Spleen (tissue), 11 donors: Measurements from ENCODE around the gene NR3C2. TPM values are rescaled to one million over a fixed set of nuclear protein-coding genes. Genes with fewer than 3 reads are reported as not detected.

ENCODE experiments used
- DNase-seq: peaks from one replicate; pipeline ENCODE4 v3.0.0-alpha.2; 2020
- H3K27ac ChIP-seq, 8 donors: fragments of 200-600 bp; sonication (generic) in 7 of 8; 1 replicate in 4 of 8; 2 replicates in 4 of 8; pipeline versions ENCODE4 v1.5.0 to v1.8.0; 2016 to 2021; ENCODE audit warnings: inconsistent platforms in 4 of 8, mild to moderate bottlenecking in 4 of 8, moderate library complexity in 1 of 8
- H3K27me3 ChIP-seq, 7 donors: fragments of 200-600 bp; sonication (generic) in 6 of 7; replicated peaks in 1 of 7; 1 replicate in 4 of 7; 2 replicates in 3 of 7; pipeline versions ENCODE4 v1.5.0 to v1.8.0; 2016 to 2021; ENCODE audit warnings: inconsistent platforms in 3 of 7, mild to moderate bottlenecking in 1 of 7
- H3K36me3 ChIP-seq, 6 donors: fragments of 200-600 bp; sonication (generic) in 5 of 6; 1 replicate in 4 of 6; 2 replicates in 2 of 6; pipeline versions ENCODE4 v1.5.0 to v1.8.0; 2016 to 2021; ENCODE audit warnings: inconsistent platforms in 2 of 6
- H3K4me1 ChIP-seq, 6 donors: fragments of 200-600 bp; sonication (generic) in 5 of 6; 1 replicate in 3 of 6; 2 replicates in 3 of 6; pipeline versions ENCODE4 v1.5.0 to v1.8.0; 2016 to 2021; ENCODE audit warnings: inconsistent platforms in 3 of 6
- H3K4me3 ChIP-seq, 8 donors: fragments of 200-600 bp; sonication (generic) in 7 of 8; 1 replicate in 4 of 8; 2 replicates in 4 of 8; pipeline versions ENCODE4 v1.5.0 to v1.8.0; 2016 to 2021; ENCODE audit warnings: inconsistent platforms in 4 of 8, mild to moderate bottlenecking in 4 of 8, moderate library complexity in 2 of 8
- H3K9me3 ChIP-seq, 8 donors: fragments of 200-600 bp; sonication (generic) in 7 of 8; 1 replicate in 4 of 8; 2 replicates in 4 of 8; pipeline versions ENCODE4 v1.5.0 to v1.8.0; 2016 to 2021; ENCODE audit warnings: inconsistent platforms in 4 of 8
- CTCF ChIP-seq, 11 experiments: fragments of 200-600 bp in 7 of 11; fragments of 450-650 bp in 4 of 11; sonication (generic) in 4 of 11; IDR thresholded peaks in 8 of 11; conservative IDR thresholded peaks in 3 of 11; 1 replicate in 7 of 11; 2 replicates in 4 of 11; pipeline versions ENCODE4 v1.4.0 to v1.8.0; 2016 to 2021; ENCODE audit warnings: antibody characterized with exemption in 11 of 11, inconsistent platforms in 4 of 11, mild to moderate bottlenecking in 1 of 11
- POLR2A ChIP-seq, 3 donors: fragments of 450-650 bp; IDR thresholded peaks; one replicate each; pipeline ENCODE4 v1.5.1; 2017; ENCODE audit warnings: antibody characterized with exemption in 3 of 3, mild to moderate bottlenecking in 1 of 3
- POLR2AphosphoS5 ChIP-seq, 3 donors: sonication (generic); formaldehyde crosslinking; IDR thresholded peaks; one replicate each; pipeline ENCODE4 v1.5.1; 2017; ENCODE audit warnings: antibody characterized with exemption in 3 of 3
- WGBS, 5 donors: extraction: QIAGEN DNeasy Blood & Tissue Kit in 3 of 5; methylation state at CpG; one replicate each; pipeline versions ENCODE4 v1.1.5 to v1.1.7; 2013 to 2018; 5-methylcytosine and 5-hydroxymethylcytosine counted together
- intact Hi-C: fragments of 100-400 bp; cut with DNase I; formaldehyde crosslinking; loops from one replicate; pipeline ENCODE4 v1.15.0; 2023; ENCODE audit warnings: low total_unique reads
- polyA plus RNA-seq, 3 donors: library from polyadenylated mRNA; stranded (reverse); fragments of 200-250 nt; gene quantifications; one replicate each; pipeline ENCODE4 v1.2.1, GENCODE V29; 2013
- total RNA-seq, 7 donors: library from RNA; depleted of rRNA in 3 of 7; stranded (reverse); fragments of >200 nt in 3 of 7; fragmentation: NEBNext Ultra II Directional in 4 of 7; extraction: Animal tissue kit (Norgen Biotek cat#: 25700) in 4 of 7; gene quantifications; one replicate each; pipeline versions ENCODE4 v1.1.0 to v1.2.1, GENCODE V29; 2016 to 2021
- donor health status: healthy with polysubstance abuse.
- donor health status: DM: no; HTN: no; CAD: no; lungs with moderate emphysema.
- donor health status: DM: no; HTN: no; CAD: no.
- donor health status: Bipolar disorder and iron deficiency.
- donor health status: healthy.
- donor health status: DM: no; HTN: no; CAD: no.
- donor health status: DM: yes; HTN: yes; CAD: no.

Gene NR3C2
- total and polyA plus RNA-seq, 10 donors, result 1.2 to 25.9 (median 16.2) TPM

GRCh38 chr4:148437439-148437838, 4.8 kb downstream of the NR3C2 start:
- TF ChIP-seq CTCF (IDR thresholded peaks at IDR 0.05 in 8 of 11, conservative IDR thresholded peaks at IDR 0.05 in 3 of 11), result no peak
- TF ChIP-seq POLR2A (IDR thresholded peaks at IDR 0.05), result no peak
- TF ChIP-seq POLR2AphosphoS5 (IDR thresholded peaks at IDR 0.05), result no peak
- Histone ChIP-seq H3K27me3 (peaks cover 0 to 14% (median 0%) of the 10 kb centered on the region in 7 donors), H3K27ac (no peak overlapping the region), H3K4me1 (peaks cover 16 to 77% (median 46%) of the 10 kb centered on the region in 6 donors), H3K4me3 (no peak overlapping the region), H3K9me3 (no peaks in the 10 kb centered on the region), H3K36me3 (peaks cover 0 to 8% (median 0%) of the 10 kb centered on the region in 6 donors)
- intact Hi-C loops, result no loop called here
- 70 to 83% (median 77%) methylated on average over 2 of the region's 2 CpGs for WGBS, 5 donors
- DNase-seq, result no peak

DNA sequence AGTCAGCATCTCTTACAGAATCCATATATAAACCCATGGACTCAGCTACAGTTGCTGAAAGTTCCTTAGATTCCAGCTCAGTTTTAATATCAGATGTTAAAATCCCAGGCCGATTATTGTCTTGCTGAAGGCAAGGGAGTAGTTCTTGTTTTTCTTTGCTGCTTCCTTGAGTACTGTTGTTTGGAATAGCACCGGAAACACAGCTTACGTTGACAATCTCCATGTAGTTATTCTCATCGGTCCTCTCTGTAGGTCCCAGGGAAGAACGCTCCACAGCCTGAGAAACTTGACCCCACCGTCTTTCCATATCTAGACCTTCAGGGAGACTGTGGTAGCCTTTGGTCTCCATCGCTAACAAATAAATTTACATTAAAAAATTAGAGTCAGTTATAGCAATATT, 5.7 kb downstream of the NR3C2 start:
- intact Hi-C loops, result no loop called here
- WGBS, 5 donors, result 82 to 85% (median 83%) methylated on average over 7 of the region's 7 CpGs

GRCh38 chr4:148435654-148436406, 6.4 kb downstream of the NR3C2 start:
- 79 to 83% (median 81%) methylated on average over 14 to 16 of the region's 16 CpGs for WGBS, 5 donors
- TF ChIP-seq POLR2AphosphoS5 (IDR thresholded peaks at IDR 0.05), result no peak
- no peak for TF ChIP-seq CTCF (IDR thresholded peaks at IDR 0.05 in 8 of 11, conservative IDR thresholded peaks at IDR 0.05 in 3 of 11)
- no peak for TF ChIP-seq POLR2A (IDR thresholded peaks at IDR 0.05)
- H3K9me3 ChIP-seq, result no peaks in the 10 kb centered on the region
- peak overlapping the region in 1 of 8 donors; percentile 12 for H3K4me3 ChIP-seq
- H3K27me3 ChIP-seq, result no peaks in the 10 kb centered on the region
- peak overlapping the region in 3 of 8 donors; percentile 1 to 11 (median 7) for H3K27ac ChIP-seq
- H3K4me1 ChIP-seq, result peaks cover 16 to 80% (median 36%) of the 10 kb centered on the region in 6 donors
- DNase-seq, result no peak
- peaks cover 0 to 8% (median 0%) of the 10 kb centered on the region in 6 donors for H3K36me3 ChIP-seq
- intact Hi-C loops, result no loop called here

More for the DNA sequence above, 5.7 kb downstream of the NR3C2 start:
- no peak for DNase-seq
- H3K9me3 ChIP-seq, result no peaks in the 10 kb centered on the region
- H3K36me3 ChIP-seq, result peaks cover 0 to 8% (median 0%) of the 10 kb centered on the region in 6 donors
- H3K4me3 ChIP-seq, result peak overlapping the region in 1 of 8 donors; percentile 12
- TF ChIP-seq POLR2AphosphoS5 (IDR thresholded peaks at IDR 0.05) (no peak), CTCF (IDR thresholded peaks at IDR 0.05 in 8 of 11, conservative IDR thresholded peaks at IDR 0.05 in 3 of 11) (no peak), POLR2A (IDR thresholded peaks at IDR 0.05) (no peak)
- H3K27me3 ChIP-seq, result peaks cover 0 to 5% (median 0%) of the 10 kb centered on the region in 7 donors
- H3K27ac ChIP-seq, result peak overlapping the region in 3 of 8 donors; percentile 1 to 11 (median 7)
- peaks cover 16 to 81% (median 43%) of the 10 kb centered on the region in 6 donors for H3K4me1 ChIP-seq

DNA sequence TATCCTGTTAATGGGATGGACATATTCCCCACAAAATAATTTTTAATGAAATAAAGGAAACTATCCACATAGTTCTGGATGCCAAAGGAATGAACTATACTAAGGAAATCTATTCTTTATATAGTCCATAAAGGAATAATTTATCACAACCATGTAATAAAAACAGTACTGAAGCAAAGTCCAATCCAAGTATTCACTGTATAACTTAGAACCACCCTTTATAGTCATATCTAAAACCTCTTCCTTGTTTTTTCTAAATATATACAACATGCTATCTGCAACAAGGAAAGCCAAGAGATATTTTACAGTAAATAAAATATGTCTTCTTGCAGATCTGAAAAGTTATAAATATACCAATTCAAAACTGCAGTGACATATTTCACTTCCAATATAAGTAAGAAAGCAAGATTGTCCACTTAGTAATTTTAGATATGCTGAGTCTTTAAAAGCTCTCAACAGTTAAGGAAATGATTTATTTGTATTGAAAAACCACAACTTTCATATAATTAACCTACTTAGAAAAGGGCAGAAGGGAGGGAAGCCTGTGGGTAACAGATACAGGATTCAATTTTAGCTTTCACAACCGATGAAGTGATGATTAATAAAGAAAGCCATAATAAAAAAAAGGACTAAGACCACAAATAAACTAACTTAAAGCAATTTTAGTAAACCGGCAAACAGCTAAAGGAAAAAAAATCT, 8.0 kb downstream of the NR3C2 start:
- Histone ChIP-seq H3K4me1 (peaks cover 9 to 70% (median 22%) of the 10 kb centered on the region in 6 donors), H3K4me3 (no peak overlapping the region), H3K9me3 (no peaks in the 10 kb centered on the region), H3K27ac (no peak overlapping the region), H3K27me3 (no peaks in the 10 kb centered on the region), H3K36me3 (peaks cover 0 to 8% (median 0%) of the 10 kb centered on the region in 6 donors)
- 9 to 18% (median 15%) methylated on average over 2 of the region's 2 CpGs for WGBS, 5 donors
- DNase-seq, result no peak
- TF ChIP-seq POLR2AphosphoS5 (IDR thresholded peaks at IDR 0.05) (no peak), POLR2A (IDR thresholded peaks at IDR 0.05) (no peak), CTCF (IDR thresholded peaks at IDR 0.05 in 8 of 11, conservative IDR thresholded peaks at IDR 0.05 in 3 of 11) (no peak)
- intact Hi-C loops, result no loop called here
